NCI-H2171 (cell line): ENCODE measurements around the gene KRTAP5-9.
"Not testable (repeated sequence)": the region's sequence is repeated elsewhere in the genome, so short reads cannot be mapped to it uniquely, and the experiment has no call there.

Experiments
- DNase-seq: peaks from one replicate; lab custom pipeline; 2025; lab: John Stamatoyannopoulos, UW

The KRTAP5-9 gene

DNA sequence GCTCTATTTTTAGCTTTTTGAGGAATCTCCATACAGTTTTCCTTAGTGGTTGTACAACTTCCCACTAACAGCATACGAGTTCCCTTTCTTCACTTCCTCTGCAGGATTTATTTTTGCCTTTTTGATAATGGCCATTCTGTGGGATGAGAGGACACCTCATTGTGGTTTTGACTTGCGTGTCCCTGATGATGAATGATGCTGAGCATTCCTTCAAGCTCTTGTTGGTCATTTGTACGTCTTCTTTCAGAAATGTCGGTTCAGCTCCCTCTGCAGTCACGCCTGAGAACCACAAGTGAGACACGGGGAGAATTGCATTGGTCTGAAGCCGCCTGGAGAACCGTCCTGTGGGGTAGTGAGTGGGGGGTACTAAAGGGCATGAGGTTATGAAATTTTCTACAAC lies 15.2 kb downstream of the KRTAP5-9 start:
- DNase-seq: no peak

DNA sequence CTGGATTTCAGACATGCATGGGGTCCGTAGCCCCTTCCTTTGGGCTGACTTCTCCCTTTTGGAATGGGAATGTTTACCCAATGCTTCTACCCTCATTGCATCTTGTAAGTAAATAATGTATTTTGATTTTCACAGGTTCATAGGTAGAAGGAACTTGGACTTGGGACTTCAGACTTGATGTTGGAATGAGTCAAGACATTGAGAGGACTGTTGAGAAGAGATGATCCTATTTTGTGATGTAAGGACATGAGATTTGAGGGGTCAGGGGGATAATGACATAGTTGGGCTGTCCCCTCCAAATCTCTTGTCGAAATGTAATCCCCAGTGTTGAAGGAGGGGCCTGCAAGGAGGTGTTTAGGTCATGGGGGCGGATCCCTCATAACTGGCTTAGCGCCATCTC lies 16.2 kb downstream of the KRTAP5-9 start:
- no peak for DNase-seq

DNA sequence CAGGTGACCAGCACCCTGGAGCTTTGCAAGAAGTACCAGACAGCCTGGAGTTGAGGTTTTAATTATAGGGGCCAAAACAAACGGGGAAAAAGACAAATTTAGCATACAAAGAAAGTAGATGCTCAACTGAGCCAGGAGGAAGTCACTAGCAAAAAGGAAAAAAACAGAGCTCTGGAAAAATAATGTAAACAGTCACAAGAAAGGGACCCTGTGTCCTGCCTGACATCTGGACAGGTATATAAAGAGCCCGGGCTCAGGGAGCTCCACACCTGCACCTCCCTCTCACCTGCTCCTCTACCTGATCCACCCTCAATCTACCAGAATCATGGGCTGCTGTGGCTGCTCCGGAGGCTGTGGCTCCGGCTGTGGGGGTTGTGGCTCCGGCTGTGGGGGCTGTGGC lies 17.0 kb downstream of the KRTAP5-9 start, which contains the start of gene KRTAP5-10:
KRTAP5-10 (plus strand) TSS at position 301 of the 400 bp plus-strand sequence; CDS start at position 326, 25 bp downstream.
- no peak for DNase-seq

DNA sequence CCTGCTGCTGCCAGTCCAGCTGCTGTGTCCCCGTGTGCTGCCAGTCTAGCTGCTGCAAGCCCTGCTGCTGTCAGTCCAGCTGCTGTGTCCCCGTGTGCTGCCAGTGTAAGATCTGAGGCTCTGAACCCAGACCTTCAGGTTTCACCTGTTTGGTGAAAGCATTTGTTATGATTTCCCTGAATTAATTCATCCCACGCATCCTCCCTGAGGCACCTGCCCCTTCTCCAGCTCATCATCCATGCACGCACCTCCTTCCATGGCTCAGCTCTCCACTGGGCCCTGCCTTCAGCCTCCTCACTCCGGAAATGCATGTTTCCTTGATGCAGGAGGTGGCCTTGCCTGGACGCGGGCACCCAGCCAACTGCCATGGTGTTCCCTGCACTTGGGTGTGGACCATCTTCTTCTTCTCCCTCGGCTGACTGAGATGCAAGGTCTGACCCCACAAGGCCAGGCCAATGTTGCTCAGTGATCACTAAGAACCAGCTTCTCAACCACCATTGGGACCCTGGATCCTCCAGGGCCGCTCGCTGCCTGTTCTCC lies 17.9 kb downstream of the KRTAP5-9 start:
- DNase-seq: no peak

DNA sequence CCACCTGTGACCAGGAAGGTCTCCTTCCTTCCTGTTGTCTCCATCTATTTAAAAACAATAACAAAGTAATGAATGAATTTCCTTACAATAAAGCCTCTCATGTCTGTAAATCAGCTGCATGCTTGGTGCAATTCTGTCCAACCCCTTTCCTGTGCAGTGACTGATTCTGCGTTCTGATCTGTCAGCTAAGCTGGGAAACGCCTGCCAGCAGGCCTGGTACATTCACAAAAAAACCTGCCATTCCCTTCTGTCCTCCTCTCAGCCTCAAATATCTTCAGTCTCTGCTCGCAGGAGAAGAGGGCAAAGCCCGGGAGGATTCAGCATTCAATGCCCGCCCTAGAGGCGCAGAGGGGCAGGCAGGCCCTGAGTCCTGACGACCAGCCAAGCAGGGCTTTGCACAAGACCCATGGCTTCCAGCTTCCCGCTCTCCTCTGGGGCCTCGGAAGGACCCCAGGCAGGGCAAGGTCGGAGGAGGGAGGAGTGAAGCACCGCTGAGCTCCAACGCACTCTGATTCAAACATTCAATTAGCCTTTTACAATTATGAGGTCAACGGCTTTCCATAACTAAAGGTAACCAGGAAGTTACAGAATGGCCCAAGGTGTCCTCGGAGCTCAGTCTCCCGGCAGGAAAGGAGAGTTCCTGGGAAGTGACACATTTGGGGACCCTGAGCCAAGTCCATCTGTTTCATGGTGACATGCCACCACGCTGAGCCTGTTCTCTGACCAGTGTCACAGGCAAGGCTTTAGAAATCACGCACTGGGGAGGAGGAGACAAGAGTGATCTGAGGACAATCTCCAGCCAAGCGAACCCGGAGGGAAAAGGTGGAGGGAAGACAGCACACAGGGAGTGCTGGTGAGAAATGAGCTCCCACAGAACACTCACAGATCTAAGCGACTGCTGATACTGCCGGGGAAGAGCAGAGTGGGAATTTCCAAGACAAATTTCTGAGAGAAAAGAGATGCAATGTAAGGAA lies 18.7 kb downstream of the KRTAP5-9 start:
- DNase-seq: not testable (repeated sequence)

DNA sequence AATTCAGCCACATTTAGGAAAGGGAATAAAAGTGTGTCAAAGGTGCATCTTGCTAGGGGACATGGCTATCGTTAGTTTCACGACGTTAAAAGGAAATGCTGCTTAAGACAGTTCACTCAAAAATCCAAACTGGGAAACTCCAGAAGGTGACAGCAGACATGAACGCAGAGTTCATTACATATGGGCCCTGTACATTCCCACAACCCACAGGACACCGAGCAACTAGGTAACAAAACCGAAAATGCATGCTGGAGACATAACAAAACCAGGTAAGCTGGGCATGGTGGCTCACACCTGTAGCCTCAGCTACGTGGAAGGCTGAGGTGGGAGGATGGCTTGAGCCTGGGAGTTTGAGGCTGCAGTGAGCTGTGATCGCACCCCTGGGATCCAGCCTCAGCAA lies 19.4 kb downstream of the KRTAP5-9 start:
- not testable (repeated sequence) for DNase-seq

DNA sequence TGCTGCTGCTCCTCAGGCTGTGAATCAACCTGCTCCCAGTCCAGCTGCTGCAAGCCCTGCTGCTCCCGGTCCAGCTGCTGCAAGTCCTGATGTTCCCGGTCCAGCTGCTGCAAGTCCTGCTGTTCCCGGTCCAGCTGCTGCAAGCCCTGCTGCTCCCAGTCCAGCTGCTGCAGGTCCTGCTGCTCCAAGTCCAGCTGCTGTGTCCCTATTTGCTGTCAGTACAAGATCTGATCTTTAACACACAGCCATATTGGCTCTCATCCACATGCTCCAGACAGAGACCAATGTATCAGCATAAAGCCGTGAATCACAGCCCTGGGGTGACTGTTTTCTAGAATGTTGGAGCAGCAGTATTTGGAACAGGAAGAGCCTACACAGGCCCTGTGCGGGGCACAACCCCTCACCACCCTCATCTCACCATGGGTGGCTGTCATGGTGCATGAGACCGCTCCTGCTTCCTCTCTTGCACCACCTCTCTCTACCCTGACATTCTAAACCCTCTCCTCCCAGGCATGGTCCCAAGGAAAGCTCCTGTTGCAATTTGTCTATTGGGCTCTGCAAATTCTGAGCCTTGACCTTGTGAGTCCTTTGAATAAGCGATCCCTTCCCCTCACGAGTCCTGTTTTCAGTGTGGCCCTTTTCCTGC lies 20.6 kb downstream of the KRTAP5-9 start:
- no peak for DNase-seq

DNA sequence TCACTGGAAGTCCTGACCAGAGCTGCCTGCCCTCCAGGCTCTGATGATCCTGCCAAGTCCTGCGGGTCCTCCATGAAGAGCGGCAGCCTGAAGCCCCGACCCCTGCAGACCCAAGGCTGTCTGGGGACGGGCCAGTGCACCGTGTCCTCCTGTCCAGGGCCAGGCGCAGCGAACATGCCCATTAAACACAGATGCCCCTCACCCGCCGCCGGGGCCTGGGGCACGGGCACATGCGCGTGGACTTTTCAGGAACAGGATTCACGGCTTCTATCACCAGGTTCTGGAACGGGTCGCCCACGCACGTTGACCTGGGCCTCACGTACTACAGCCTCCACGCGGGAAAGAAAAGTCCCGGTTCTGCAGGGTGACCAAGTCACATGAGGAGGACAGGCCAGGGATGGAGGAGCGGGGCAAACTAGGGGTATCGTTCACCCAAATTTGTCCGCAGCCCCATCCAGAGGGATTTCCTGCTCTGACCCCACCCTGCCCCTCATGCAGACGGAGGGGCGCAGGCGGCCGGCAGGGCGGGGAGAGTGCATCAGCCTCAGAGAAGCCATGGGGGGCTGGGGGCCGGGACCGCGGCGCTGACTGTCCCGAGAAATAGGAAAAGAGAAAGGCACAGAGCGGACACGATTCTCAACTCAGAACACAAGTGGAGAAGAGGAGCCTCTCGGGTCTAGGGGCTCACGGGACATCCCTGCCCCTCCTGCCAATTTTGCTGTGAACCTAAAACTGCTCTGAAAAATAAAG lies 23.1 kb downstream of the KRTAP5-9 start:
- not testable (repeated sequence) for DNase-seq

DNA sequence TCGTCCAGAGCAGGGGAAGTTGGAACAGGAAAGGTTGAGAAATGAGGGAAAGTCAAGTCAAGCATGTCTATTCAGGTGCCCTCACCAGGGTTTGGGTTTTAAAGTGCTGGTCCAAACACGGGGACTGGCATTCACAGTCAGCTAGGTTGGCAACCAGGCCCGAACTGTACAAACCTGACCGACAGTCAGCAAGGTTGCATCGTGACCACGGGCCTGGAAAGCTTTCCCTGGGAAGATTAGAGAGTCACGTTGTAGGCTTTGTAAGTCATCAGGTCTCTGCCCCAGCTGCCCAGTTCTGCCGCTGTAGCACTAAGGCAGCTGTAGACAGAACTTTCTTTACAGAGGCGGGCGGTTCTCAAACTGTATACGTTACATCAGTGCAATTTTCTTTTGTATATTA lies 24.6 kb downstream of the KRTAP5-9 start:
- DNase-seq: no peak

DNA sequence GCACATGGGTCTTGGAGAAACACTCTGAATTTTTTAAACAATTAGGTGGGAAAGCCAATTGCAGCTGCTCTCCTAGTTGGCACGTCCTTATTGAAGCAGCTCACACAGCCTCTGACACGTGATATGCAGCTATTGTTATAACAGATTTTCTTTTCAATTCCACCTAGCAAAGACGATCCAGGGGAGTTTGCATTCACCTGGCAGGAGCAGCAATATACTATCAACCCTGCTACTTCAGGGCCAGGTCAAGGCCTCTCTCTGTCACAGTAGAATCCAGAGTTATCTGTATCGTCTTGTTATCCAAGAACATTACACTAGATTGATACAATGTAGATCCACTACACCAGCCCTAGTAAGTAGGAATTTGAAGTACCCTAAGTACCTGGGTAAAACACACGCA lies 26.2 kb downstream of the KRTAP5-9 start:
- no peak for DNase-seq

DNA sequence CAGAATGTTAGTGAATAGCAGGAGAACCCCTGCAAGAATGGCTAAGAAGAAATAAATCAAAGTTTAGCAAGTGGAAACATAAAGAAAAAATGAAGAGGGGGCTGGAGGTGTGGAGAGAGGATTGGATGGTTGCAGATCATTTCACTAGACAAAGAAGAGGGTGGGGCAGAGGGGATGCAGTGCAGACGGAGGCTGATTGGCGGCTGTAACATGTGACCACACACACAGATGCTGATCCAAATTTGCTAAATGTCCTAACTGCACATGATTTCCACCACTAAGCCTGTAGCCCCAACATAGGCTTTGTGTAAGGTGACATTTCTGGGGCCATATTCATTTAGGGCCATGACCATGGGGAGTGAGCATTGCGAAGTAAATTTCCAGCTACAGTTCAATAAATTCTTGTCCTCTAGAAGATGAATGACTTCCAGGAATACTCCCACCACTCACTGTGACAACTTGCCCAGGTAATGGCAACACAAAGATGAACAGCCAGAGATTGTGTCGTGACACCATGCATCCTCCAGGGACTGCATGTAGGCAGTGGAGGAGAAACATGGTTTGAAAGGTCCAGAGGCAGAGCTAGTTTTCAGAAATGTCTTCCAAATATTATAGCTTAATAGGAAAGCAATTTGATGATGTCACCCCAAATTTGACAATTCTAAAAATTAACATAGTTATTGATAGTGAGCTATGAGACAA lies 27.7 kb downstream of the KRTAP5-9 start:
- DNase-seq: no peak

DNA sequence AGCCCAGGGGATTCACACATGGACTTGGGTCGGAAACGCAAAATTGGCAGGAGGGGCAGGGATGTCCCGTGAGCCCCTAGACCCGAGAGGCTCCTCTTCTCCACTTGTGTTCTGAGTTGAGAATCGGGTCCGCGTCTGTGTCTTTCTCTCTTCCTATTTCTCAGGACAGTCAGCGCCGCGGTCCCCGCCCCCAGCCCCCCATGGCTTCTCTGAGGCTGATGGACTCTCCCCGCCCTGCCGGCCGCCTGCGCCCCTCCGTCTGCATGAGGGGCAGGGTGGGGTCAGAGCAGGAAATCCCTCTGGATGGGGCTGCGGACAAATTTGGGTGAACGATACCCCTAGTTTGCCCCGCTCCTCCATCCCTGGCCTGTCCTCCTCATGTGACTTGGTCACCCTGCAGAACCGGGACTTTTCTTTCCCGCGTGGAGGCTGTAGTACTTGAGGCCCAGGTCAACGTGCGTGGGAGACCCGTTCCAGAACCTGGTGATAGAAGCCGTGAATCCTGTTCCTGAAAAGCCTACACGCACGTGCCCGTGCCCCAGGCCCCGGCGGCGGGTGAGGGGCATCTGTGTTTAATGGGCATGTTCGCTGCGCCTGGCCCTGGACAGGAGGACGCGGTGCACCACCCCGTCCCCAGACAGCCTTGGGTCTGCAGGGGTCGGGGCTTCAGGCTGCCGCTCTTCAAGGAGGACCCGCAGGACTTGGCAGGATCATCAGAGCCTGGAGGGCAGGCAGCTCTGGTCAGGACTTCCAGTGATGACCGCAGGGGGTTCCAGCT lies 28.7 kb downstream of the KRTAP5-9 start:
- DNase-seq: not testable (repeated sequence)

DNA sequence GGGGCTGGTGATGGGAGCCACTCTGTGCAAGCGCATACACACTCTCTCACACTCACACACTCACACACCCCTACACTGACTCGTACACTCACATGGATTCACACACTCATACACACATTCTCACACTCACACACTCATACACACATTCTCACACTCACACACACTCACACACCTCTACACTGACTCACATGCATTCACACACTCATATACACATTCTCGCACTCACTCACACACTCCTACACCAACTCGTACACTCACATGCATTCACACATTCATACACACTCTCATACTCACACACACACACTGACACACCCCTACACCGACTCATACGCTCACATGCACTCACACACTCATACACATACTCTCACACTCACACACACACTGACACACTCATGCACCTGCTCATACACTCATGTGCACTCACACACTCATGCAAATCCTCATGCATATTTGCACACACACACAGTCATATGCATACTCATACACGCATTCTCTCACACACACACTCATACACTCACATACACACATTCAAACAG lies 29.3 kb downstream of the KRTAP5-9 start:
- no peak for DNase-seq

DNA sequence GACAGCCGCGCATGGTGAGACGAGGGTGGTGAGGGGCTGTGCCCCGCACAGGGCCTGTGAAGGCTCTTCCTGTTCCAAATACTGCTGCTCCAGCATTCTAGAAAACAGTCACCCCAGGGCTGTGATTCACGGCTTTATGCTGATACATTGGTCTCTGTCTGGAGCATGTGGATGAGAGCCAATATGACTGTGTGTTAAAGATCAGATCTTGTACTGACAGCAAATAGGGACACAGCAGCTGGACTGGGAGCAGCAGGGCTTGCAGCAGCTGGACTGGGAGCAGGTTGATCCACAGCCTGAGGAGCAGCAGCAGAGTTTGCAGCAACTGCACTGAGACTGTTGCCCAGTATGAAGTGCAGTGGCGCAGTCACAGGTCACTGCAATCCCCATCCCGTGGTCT lies 31.3 kb downstream of the KRTAP5-9 start:
- DNase-seq: not testable (repeated sequence)

DNA sequence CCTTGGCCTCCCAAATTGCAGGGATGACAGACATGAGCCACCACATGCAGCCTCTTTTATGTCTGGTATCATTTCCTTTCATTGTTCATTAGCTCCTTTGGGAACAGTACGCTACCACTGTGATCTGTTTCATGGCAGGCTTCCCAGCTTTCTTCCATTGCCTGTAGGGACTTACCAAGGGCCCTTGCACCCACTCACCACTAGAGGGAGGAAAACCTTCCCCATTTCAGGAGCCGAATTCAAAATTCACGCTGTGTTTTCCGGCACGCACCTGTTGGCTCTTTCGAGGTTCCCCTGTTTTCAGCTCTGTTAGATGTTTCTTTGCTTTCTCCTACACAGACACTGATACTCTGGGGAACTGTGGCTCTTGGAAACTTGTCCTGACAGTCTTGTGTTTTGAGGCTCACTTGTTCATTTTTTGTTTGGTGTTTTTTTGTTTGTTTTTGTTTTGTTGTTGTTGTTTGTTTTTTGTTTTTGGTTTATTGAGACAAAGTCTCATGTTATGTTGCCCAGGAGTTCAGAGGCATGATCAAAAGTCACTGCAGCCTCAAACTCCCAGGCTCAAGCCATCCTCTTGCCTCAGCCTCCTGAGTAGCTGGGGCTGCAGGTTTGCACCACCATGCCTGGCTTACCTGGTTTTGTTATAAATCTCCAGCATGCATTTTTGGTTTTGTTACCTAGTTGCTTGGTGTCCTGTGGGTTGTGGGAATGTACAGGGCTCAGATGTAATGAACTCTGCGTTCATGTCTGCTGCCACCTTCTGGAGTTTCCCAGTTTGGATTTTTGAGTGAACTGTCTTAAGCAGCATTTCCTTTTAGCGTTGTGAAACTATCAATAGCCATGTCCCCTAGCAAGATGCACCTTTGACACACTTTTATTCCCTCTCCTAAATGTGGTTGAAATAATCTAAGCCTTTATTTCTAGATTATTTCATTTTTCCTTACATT lies 32.1 kb downstream of the KRTAP5-9 start:
- DNase-seq: peak; percentile 78

DNA sequence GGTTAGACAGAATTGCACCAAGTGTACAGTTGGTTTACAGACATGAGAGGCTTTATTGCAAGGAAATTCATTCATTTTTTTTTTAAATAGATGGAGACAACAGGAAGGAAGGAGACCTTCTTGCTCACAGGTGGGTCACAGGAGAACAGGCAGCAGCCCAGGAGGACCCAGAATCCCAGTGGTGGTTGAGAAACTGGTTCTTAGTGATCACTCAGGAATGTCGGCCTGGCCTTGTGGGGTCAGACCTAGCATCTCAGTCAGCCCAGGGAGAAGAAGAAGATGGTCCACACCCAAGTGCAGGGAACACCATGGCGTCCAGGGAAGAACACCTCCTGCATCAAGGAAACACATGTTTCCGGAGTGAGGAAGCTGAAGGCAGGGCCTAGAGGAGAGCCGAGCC lies 33.6 kb downstream of the KRTAP5-9 start:
- DNase-seq: no peak

DNA sequence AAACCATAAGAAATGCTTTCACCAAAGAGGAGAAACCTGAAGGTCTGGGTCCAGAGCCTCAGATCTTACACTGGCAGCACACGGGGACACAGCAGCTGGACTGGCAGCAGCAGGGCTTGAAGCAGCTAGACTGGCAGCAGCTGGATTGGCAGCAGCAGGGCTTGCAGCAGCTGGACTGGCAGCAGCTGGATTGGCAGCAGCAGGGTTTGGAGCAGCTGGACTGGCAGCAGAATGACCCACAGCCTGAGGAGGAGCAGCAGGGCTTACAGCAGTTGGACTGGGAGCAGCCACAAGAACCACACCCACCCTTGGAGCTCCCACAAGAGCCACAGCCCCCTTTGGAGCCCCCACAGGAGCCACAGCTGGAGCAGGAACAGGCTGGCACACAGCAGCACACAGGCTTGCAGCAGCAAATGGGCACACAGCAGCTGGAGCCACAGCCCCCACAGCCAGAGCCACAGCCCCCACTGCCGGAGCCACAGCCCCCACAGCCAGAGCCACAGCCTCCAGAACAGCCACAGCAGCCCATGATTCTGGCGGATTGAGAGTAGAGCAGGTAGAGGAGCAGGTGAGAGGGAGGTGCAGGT lies 34.2 kb downstream of the KRTAP5-9 start, which contains the start of gene KRTAP5-11:
KRTAP5-11 (minus strand) TSS at position 567 of the 587 bp plus-strand sequence; CDS start at position 529, 38 bp downstream.
- DNase-seq: no peak

DNA sequence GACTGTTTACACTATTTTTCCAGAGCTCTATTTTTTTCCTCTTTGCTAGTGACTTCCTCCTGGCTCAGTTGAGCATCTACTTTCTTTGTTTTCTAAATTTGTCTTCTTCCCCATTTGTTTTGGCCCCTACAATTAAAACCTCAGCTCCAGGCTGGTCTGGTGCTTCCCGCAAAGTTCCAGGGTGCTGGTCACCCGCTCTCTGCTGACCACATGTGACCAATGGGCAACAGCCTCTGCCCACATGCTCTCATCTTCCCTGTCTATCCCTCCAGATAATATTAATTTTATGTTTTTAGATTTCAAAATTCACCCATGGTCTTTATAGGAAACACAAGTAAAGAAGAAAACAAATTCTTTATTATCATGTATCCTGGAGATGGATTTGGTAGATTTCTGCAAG lies 34.7 kb downstream of the KRTAP5-9 start:
- not testable (repeated sequence) for DNase-seq

DNA sequence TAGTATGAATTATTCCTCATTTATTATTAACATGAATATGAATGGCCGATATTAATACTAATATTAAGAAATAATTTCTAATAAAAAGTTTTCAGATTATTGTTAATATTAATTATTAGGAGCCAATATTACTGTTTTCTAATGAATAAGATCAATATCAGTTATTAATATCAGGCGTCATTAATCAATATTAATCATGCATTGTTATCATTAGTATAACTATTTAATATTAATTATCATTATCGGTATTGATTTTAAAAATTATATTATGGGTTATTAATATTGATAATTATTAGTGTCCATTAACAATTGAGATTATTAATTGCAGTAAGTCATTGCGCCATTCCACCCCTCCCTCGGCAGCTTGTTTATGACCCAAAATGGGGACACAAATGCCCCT lies 37.5 kb downstream of the KRTAP5-9 start:
- not testable (repeated sequence) for DNase-seq
